HG03460 (cell line): ENCODE data around the gene CELA3A.
"Not testable (repeated sequence)": the region's sequence is repeated elsewhere in the genome, so short reads cannot be mapped to it uniquely, and the experiment has no call there.

ENCODE experiments used
- ATAC-seq: cut with Tn5 transposase; IDR thresholded peaks from one replicate; pipeline ENCODE4 v1.9.1; 2021; ENCODE audit not compliant: unreplicated experiment

CELA3A gene

GRCh38 chr1:22014575-22015206 lies 13.2 kb downstream of the CELA3A start:
- ATAC-seq, result not testable (repeated sequence)

- ATAC-seq, result peak; percentile 76
Measured at GRCh38 chr1:22018583-22019559, 17.4 kb downstream of the CELA3A start.

DNA sequence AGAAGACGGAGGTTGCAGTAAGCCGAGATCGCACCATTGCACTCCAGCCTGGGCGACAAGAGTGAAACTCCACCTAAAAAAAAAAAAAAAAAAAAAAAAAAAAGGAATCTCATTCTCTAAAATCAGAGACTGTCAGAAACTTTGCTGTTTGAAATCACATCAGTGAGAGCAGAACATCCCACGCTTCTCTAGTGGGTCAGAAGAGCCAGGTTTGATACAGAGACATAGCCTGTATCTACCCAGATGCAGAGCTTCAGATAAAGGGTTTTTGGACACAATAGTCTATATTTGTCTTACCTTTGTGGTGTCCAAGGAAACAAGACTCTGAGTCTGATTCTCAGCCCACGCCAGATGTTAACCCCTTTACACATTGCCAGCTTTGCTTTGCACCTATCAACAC lies 19.6 kb downstream of the CELA3A start:
- no peak for ATAC-seq

- ATAC-seq, result peak; percentile 36
Measured at GRCh38 chr1:22024485-22025367, 23.3 kb downstream of the CELA3A start.

GRCh38 chr1:22025368-22026155 lies 24.1 kb downstream of the CELA3A start:
- peak; percentile 76 for ATAC-seq

DNA sequence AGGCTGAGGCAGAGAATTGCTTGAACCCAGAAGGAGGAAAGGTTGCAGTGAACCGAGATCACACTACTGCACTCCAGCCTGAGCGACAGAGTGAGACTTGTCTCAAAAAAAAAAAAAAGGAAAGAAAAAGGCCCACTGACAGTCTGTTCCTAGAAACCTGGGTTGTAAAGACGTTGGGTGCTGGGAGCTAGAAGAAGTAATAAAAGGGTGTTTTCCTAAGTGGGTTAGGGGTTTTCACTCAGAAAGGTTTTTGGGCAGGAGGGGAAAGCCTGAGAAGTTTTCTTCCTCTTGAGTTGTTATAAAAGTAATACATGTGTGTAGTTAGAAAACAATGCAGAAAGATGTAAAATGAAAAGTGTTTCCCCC lies 25.4 kb downstream of the CELA3A start:
- no peak for ATAC-seq

GRCh38 chr1:22030057-22030456 lies 28.6 kb downstream of the CELA3A start:
- no peak for ATAC-seq

GRCh38 chr1:22030473-22030872 lies 29.0 kb downstream of the CELA3A start:
- ATAC-seq, result no peak

DNA sequence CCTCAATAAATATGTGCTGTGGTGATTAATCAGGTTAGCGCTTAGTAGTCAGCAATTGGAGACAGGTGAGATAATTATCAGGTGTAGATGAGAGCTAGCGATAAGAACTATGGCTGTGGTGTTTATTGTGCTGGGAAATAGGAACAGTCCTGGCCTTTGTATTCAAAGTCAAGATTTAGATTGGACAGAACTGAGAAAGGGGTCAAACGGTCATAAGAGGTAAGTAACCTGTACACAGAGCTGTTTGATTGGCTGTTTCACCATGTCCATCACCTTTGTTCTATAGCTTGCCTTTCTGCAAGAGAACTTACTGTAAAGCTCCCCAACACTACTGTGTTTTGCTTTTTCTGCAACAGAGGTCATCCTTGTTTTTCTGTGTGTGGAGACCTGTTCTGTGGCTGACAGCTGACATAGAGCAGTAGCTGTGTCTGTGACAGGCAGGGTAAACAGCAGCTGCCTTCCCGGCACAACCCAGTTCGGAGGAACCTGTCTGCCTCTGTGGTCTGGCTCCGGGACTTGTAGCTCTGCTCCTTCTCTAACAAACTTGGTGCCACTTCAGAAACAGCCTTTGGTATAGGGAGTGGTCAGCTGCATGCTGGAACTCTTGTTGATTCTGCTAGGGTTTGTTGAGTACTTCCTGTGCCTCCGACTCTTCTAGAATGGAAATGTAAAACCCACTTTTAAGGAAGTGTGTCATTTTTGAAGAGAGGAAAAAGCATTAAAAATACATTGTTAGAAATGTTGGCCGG lies 29.9 kb downstream of the CELA3A start:
- ATAC-seq, result no peak

GRCh38 chr1:22034834-22035233 lies 33.4 kb downstream of the CELA3A start:
- not testable (repeated sequence) for ATAC-seq

GRCh38 chr1:22037520-22037919 lies 36.1 kb downstream of the CELA3A start:
- ATAC-seq, result no peak

GRCh38 chr1:22038036-22038435 lies 36.6 kb downstream of the CELA3A start:
- no peak for ATAC-seq

DNA sequence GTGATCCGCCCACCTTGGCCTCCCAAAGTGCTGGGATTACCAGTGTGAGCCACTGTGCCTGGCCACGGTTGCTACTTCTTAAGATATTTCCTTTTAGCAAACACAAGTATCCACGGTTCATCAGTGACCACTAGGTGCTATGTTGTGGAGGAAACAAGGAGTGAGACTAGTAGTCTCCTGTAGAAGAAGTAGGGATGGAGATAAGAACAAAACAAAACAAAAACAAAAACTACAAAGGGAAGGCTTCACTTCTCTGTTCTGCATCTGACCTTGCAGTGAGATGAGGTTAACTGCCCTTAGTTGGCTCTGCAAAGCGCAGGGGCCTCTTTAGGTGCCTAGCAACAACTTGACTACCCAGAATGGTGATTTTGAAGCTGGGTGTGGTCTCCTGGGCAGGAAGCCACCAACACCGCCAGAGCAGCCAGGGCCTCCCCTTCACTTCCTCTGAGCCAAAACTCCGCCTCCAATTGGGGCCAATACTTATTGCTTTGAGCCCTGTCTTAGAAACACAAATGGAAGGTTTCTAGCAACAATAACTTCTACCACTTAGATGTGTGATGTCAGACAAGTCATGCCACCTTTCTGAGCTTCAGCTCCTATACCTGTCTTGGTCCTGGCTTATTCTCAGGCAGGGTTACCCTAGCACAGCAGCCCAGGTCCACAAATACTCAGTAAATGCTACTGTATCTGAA lies 38.3 kb downstream of the CELA3A start:
- ATAC-seq, result peak; percentile 93

DNA sequence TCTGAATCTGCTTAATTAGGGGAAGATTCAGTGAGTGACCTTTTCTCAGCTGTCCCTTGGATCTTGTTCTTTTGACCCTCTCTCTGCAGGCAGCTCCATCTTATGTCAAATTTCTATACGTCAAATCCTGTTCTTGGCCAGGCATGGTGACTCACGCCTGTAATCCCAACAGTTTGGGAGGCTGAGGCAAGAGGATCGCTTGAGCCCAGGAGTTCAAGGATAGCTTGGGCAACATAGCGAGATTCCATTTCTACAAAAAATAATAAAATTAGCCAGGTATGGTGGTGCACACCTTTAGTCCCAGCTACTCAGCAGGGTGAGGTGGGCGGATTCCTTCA lies 38.8 kb downstream of the CELA3A start:
- ATAC-seq, result no peak

- ATAC-seq, result no peak
Measured at GRCh38 chr1:22041505-22041904, 40.0 kb downstream of the CELA3A start.

- ATAC-seq, result no peak
Measured at GRCh38 chr1:22043198-22043769, 41.8 kb downstream of the CELA3A start.

GRCh38 chr1:22044690-22045420 lies 43.4 kb downstream of the CELA3A start:
- no peak for ATAC-seq

GRCh38 chr1:22045604-22046228 lies 44.3 kb downstream of the CELA3A start:
- no peak for ATAC-seq
